HCT116 (cell line): Measurements from ENCODE around the gene LSAMP.

Experiments used
- CTCF ChIP-seq, 3 experiments: fragments of 200-600 bp in 1 of 3; sonication (generic) in 1 of 3; IDR thresholded peaks in 2 of 3; conservative IDR thresholded peaks in 1 of 3; 2 replicates each; pipeline ENCODE4 v1.5.1; 2012 to 2017; ENCODE audit warnings: low read depth in 2 of 3, low read length in 2 of 3, antibody characterized with exemption in 1 of 3, borderline replicate concordance in 1 of 3, control low read depth in 1 of 3, mild to moderate bottlenecking in 1 of 3, mixed read lengths in 1 of 3, mixed run types in 1 of 3, moderate library complexity in 1 of 3; ENCODE audit not compliant: insufficient read depth in 1 of 3
- EZH2 ChIP-seq: fragments of 200-600 bp; sonication (generic); IDR thresholded peaks from 2 replicates; pipeline ENCODE4 v1.6.1; 2017; ENCODE audit warnings: antibody characterized with exemption, mixed run types
- EZH2phosphoT487 ChIP-seq: fragments of 200-600 bp; IDR thresholded peaks from 2 replicates; pipeline ENCODE4 v1.6.1; 2018; ENCODE audit warnings: antibody characterized with exemption, borderline replicate concordance
- JUND ChIP-seq: IDR thresholded peaks from 2 replicates; pipeline ENCODE4 v1.6.1; 2012
- MAX ChIP-seq: IDR thresholded peaks from 2 replicates; pipeline ENCODE4 v1.6.1; 2012
- POLR2A ChIP-seq: IDR thresholded peaks from 2 replicates; pipeline ENCODE4 v1.7.0; 2011; ENCODE audit warnings: borderline replicate concordance; ENCODE audit not compliant: insufficient read depth, insufficient read length; ENCODE audit errors: extremely low read depth
- RAD21 ChIP-seq: IDR thresholded peaks from 2 replicates; pipeline ENCODE4 v1.6.1; 2012; ENCODE audit warnings: low read depth, mild to moderate bottlenecking
- SP1 ChIP-seq: IDR thresholded peaks from 2 replicates; pipeline ENCODE4 v1.6.1; 2012; ENCODE audit warnings: low read depth
- TCF7L2 ChIP-seq: IDR thresholded peaks from 2 replicates; pipeline ENCODE4 v1.7.0; 2011; ENCODE audit warnings: borderline replicate concordance, inconsistent platforms; ENCODE audit not compliant: insufficient read depth, insufficient read length; ENCODE audit errors: extremely low read depth
- ZFX ChIP-seq: fragments of 450-650 bp; IDR thresholded peaks from 2 replicates; pipeline ENCODE4 v1.6.1; 2017
- ZNF274 ChIP-seq: fragments of 200-500 bp; sonication (Bioruptor generic); IDR thresholded peaks from 2 replicates; pipeline ENCODE4 v1.6.1; 2014; ENCODE audit warnings: mild to moderate bottlenecking, low read depth, low read length, inconsistent platforms
- TF ChIP-seq, protein P1 (sequence below): IDR thresholded peaks from 2 replicates; pipeline ENCODE4 v1.6.1; 2011; ENCODE audit warnings: mild to moderate bottlenecking, low read length, moderate library complexity; ENCODE audit not compliant: insufficient replicate concordance; ENCODE audit errors: extremely low read depth
- TF ChIP-seq, protein P2 (sequence below): IDR thresholded peaks from 2 replicates; pipeline ENCODE4 v1.6.1; 2012

GRCh38 chr3:115982108-115982507, 463.2 kb downstream of the LSAMP start:
- TF ChIP-seq MAX (no peak), CTCF (IDR thresholded peaks at IDR 0.05 in 2 of 3, conservative IDR thresholded peaks at IDR 0.05 in 1 of 3; ENCODE audit: borderline replicate concordance in 1 of 3, insufficient read depth in 1 of 3, low read depth in 2 of 3, low read length in 2 of 3) (no peak), RAD21 (no peak), EZH2 (no peak), JUND (no peak), SP1 (no peak), POLR2A (no peak), ZNF274 (no peak), ZFX (no peak), EZH2phosphoT487 (no peak), TCF7L2 (no peak)
- TF ChIP-seq, protein P1, sequence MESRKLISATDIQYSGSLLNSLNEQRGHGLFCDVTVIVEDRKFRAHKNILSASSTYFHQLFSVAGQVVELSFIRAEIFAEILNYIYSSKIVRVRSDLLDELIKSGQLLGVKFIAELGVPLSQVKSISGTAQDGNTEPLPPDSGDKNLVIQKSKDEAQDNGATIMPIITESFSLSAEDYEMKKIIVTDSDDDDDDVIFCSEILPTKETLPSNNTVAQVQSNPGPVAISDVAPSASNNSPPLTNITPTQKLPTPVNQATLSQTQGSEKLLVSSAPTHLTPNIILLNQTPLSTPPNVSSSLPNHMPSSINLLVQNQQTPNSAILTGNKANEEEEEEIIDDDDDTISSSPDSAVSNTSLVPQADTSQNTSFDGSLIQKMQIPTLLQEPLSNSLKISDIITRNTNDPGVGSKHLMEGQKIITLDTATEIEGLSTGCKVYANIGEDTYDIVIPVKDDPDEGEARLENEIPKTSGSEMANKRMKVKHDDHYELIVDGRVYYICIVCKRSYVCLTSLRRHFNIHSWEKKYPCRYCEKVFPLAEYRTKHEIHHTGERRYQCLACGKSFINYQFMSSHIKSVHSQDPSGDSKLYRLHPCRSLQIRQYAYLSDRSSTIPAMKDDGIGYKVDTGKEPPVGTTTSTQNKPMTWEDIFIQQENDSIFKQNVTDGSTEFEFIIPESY: no peak
- TF ChIP-seq, protein P2, sequence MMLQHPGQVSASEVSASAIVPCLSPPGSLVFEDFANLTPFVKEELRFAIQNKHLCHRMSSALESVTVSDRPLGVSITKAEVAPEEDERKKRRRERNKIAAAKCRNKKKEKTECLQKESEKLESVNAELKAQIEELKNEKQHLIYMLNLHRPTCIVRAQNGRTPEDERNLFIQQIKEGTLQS: no peak
